A549 (cell line): ENCODE results near the gene BBS4. TPM values are rescaled to one million over a fixed set of nuclear protein-coding genes. Genes with fewer than 3 reads are reported as not detected.

ENCODE experiments used
- ATAC-seq, 2 experiments: fragments of 200-7000 bp in 1 of 2; fragments of >200 bp in 1 of 2; cut with Nextera tagmentation in 1 of 2; cut with Tn5 transposase in 1 of 2; 3 replicates each; pipeline versions ENCODE4 v1.8.0 to v1.9.1; 2018 to 2020; ENCODE audit warnings: mild to moderate bottlenecking in 1 of 2, moderate library complexity in 1 of 2
- CTCF ChIA-PET: fragments of 300-600 bp; sonication (Branson Sonifier 250); formaldehyde crosslinking; extraction: SDS; loops from one replicate; lab custom pipeline; 2021; ENCODE audit warnings: antibody characterized with exemption, inconsistent platforms; lab: Yijun Ruan, JAX
- POLR2A ChIA-PET: fragments of 350-600 bp; formaldehyde crosslinking; extraction: SDS; loops from one replicate; lab custom pipeline; 2021; ENCODE audit warnings: antibody characterized with exemption, inconsistent platforms; lab: Yijun Ruan, JAX
- DNase-seq, 2 experiments: peaks; one replicate each; pipeline versions ENCODE4 v3.0.0 to v3.0.0-alpha.2; 2011 to 2016; ENCODE audit warnings: low read depth in 1 of 2, low spot score in 1 of 2
- FAIRE-seq: peaks from 2 replicates; lab custom pipeline; 2011; peaks lifted over from hg19 to GRCh38; lab: Jason Lieb, UNC
- H3K27ac ChIP-seq, 2 experiments: fragments of >200 bp; sonication (Bioruptor Twin); formaldehyde crosslinking; 3 replicates each; pipeline ENCODE4 v1.5.1; 2016 to 2017
- H3K4me1 ChIP-seq: fragments of >200 bp; sonication (Bioruptor Twin); formaldehyde crosslinking; 3 replicates; pipeline ENCODE4 v1.6.1; 2016
- H3K4me2 ChIP-seq: fragments of >200 bp; sonication (Bioruptor Twin); formaldehyde crosslinking; 3 replicates; pipeline ENCODE4 v1.6.1; 2016
- H3K4me3 ChIP-seq: fragments of >200 bp; sonication (Bioruptor Twin); formaldehyde crosslinking; 3 replicates; pipeline ENCODE4 v1.5.1; 2016
- H3K9me3 ChIP-seq: fragments of >200 bp; sonication (Bioruptor Twin); formaldehyde crosslinking; 3 replicates; pipeline ENCODE4 v1.6.1; 2016
- BCL3 ChIP-seq: fragments of >200 bp; sonication (Bioruptor Twin); formaldehyde crosslinking; IDR thresholded peaks from 3 replicates; pipeline ENCODE4 v1.6.1; 2016
- CBX8 ChIP-seq: fragments of 200-600 bp; sonication (generic); IDR thresholded peaks from 2 replicates; pipeline ENCODE4 v1.6.1; 2016
- CEBPB ChIP-seq, 2 experiments: fragments of >200 bp in 1 of 2; sonication (Bioruptor Twin) in 1 of 2; formaldehyde crosslinking in 1 of 2; IDR thresholded peaks; 2 replicates each; pipeline ENCODE4 v1.6.1; 2012 to 2016
- CHD4 ChIP-seq: fragments of 200-600 bp; sonication (generic); IDR thresholded peaks from 2 replicates; pipeline ENCODE4 v1.6.1; 2016; ENCODE audit warnings: antibody characterized with exemption, mild to moderate bottlenecking, borderline replicate concordance
- EHF ChIP-seq: fragments of 250-450 bp; sonication (Bioruptor Pico); IDR thresholded peaks from 2 replicates; pipeline ENCODE4 v1.5.0; 2020; ENCODE audit warnings: mild to moderate bottlenecking
- ESRRA ChIP-seq: fragments of 150-350 bp; IDR thresholded peaks from 2 replicates; pipeline ENCODE4 v1.6.1; 2014; ENCODE audit warnings: mild to moderate bottlenecking, low read length, borderline replicate concordance
- FOSB ChIP-seq: fragments of 250-450 bp; sonication (Bioruptor Pico); IDR thresholded peaks from 2 replicates; pipeline ENCODE4 v1.5.0; 2020; ENCODE audit warnings: mild to moderate bottlenecking, moderate library complexity
- FOSL2 ChIP-seq, 2 experiments: fragments of 450-650 bp in 1 of 2; fragments of >200 bp in 1 of 2; sonication (Bioruptor Twin) in 1 of 2; formaldehyde crosslinking; IDR thresholded peaks; 2 replicates each; pipeline versions ENCODE4 v1.5.0 to v1.6.1; 2016 to 2020; ENCODE audit warnings: mild to moderate bottlenecking in 1 of 2, moderate library complexity in 1 of 2
- HDAC2 ChIP-seq: fragments of 200-600 bp; sonication (generic); IDR thresholded peaks from 2 replicates; pipeline ENCODE4 v1.6.1; 2016
- HOXA7 ChIP-seq: fragments of 250-450 bp; sonication (Bioruptor Pico); IDR thresholded peaks from 2 replicates; pipeline ENCODE4 v1.5.0; 2020; ENCODE audit warnings: mild to moderate bottlenecking, moderate library complexity
- HOXB5 ChIP-seq: fragments of 250-450 bp; sonication (Bioruptor Pico); IDR thresholded peaks from 2 replicates; pipeline ENCODE4 v1.5.0; 2020; ENCODE audit warnings: mild to moderate bottlenecking, moderate library complexity
- MAX ChIP-seq: IDR thresholded peaks from 2 replicates; pipeline ENCODE4 v1.6.1; 2012
- MAZ ChIP-seq: fragments of 150-350 bp; IDR thresholded peaks from 2 replicates; pipeline ENCODE4 v1.6.1; 2014; ENCODE audit warnings: antibody characterized with exemption, low read depth, low read length, borderline replicate concordance
- MYC ChIP-seq: IDR thresholded peaks from 2 replicates; pipeline ENCODE4 v1.6.1; 2012; ENCODE audit warnings: mild to moderate bottlenecking, inconsistent platforms, low read length, improper control_type of control experiment, borderline replicate concordance
- NPAS2 ChIP-seq: fragments of 250-450 bp; sonication (Bioruptor Pico); IDR thresholded peaks from 2 replicates; pipeline ENCODE4 v1.8.0; 2022; ENCODE audit warnings: mild to moderate bottlenecking, moderate library complexity, borderline replicate concordance
- NR3C1 ChIP-seq: fragments of >200 bp; sonication (Bioruptor Twin); formaldehyde crosslinking; IDR thresholded peaks from 3 replicates; pipeline ENCODE4 v1.6.1; 2017
- PHF8 ChIP-seq: fragments of 200-600 bp; sonication (generic); IDR thresholded peaks from 2 replicates; pipeline ENCODE4 v1.6.1; 2016; ENCODE audit warnings: low read depth, mild to moderate bottlenecking, antibody characterized with exemption, moderate library complexity, borderline replicate concordance
- POLR2AphosphoS2 ChIP-seq: conservative IDR thresholded peaks from 2 replicates; pipeline ENCODE4 v1.6.1; 2012; ENCODE audit warnings: low read length, improper control_type of control experiment, inconsistent platforms
- SREBF2 ChIP-seq: fragments of 450-650 bp; IDR thresholded peaks from 2 replicates; pipeline ENCODE4 v1.6.1; 2014; ENCODE audit warnings: mild to moderate bottlenecking, moderate library complexity
- TFCP2L1 ChIP-seq: fragments of 250-450 bp; sonication (Bioruptor Pico); IDR thresholded peaks from 2 replicates; pipeline ENCODE4 v1.5.0; 2021; ENCODE audit warnings: mild to moderate bottlenecking
- TP53 ChIP-seq: fragments of 250-450 bp; sonication (Bioruptor Pico); IDR thresholded peaks from 2 replicates; pipeline ENCODE4 v1.5.0; 2021; ENCODE audit warnings: mild to moderate bottlenecking, moderate library complexity
- USF2 ChIP-seq: fragments of 450-650 bp; IDR thresholded peaks from 2 replicates; pipeline ENCODE4 v1.6.1; 2014; ENCODE audit warnings: antibody characterized with exemption
- ZC3H11A ChIP-seq: fragments of 450-650 bp; IDR thresholded peaks from 2 replicates; pipeline ENCODE4 v1.6.1; 2014; ENCODE audit warnings: antibody characterized with exemption, mild to moderate bottlenecking
- ZSCAN20 ChIP-seq: fragments of 250-450 bp; sonication (Bioruptor Pico); IDR thresholded peaks from 2 replicates; pipeline ENCODE4 v1.8.0; 2022; ENCODE audit warnings: mild to moderate bottlenecking, moderate library complexity
- WGBS: methylation state at CpG from one replicate; pipeline ENCODE4 v1.1.6; 2017; ENCODE audit errors: missing lambda C conversion rate; 5-methylcytosine and 5-hydroxymethylcytosine counted together
- polyA plus RNA-seq, 4 experiments: library from polyadenylated mRNA; depleted of rRNA in 3 of 4; stranded (reverse); fragments of >200 nt; fragmentation: RNase III in 1 of 4; extraction: RNeasy Plus Mini Kit Qiagen cat#74134 plus additional on column Dnase treatment in 1 of 4; gene quantifications; 2 replicates in 3 of 4; 3 replicates in 1 of 4; pipeline ENCODE4 v1.2.3, GENCODE V29; 2011 to 2017
- TF ChIP-seq, protein P1 (sequence below): fragments of 250-450 bp; sonication (Bioruptor Pico); IDR thresholded peaks from 2 replicates; pipeline ENCODE4 v1.5.0; 2020; ENCODE audit warnings: low read depth, mild to moderate bottlenecking, moderate library complexity

The BBS4 gene
- polyA plus RNA-seq, 2 of the 4 experiments (the other 2 are of a cell fraction), result 22.6 to 40.4 TPM

GRCh38 chr15:72785432-72785831, 99.4 kb downstream of the BBS4 start:
- TF ChIP-seq USF2 (no peak), PHF8 (no peak), NPAS2 (CRISPR knock-in tag) (no peak), CHD4 (no peak), ESRRA (no peak), ZC3H11A (no peak), CBX8 (no peak), EHF (no peak), NR3C1 (no peak), TFCP2L1 (no peak), HOXB5 (CRISPR knock-in tag) (no peak), POLR2AphosphoS2 (no peak), BCL3 (no peak), MAZ (no peak)
- ATAC-seq, result no peak
- POLR2A ChIA-PET, result no interaction called here
- Histone ChIP-seq H3K9me3 (no peaks in the 10 kb centered on the region), H3K27ac (no peak overlapping the region), H3K4me2 (no peak overlapping the region), H3K4me3 (no peak overlapping the region), H3K4me1 (peaks cover 16% of the 10 kb centered on the region)
- FAIRE-seq, result no peak
- WGBS, result 85% methylated on average over 4 of the region's 4 CpGs
- CTCF ChIA-PET, result interaction anchor here (1.1 to 3.4 kb wide), 9 partner anchors 9 to 340 kb away, joined by 3 to 27 read pairs (median 3); no protein-coding TSS in a partner anchor
- DNase-seq, result no peak

GRCh38 chr15:72785841-72786240, 99.8 kb downstream of the BBS4 start:
- DNase-seq (no peak), ATAC-seq (no peak), FAIRE-seq (no peak)
- ChIA-PET POLR2A (no interaction called here), CTCF (interaction anchor here (0.5 to 3.4 kb wide), 8 partner anchors 9 to 296 kb away, joined by 3 to 27 read pairs (median 4); partner anchors contain the start of gene NEO1)
- TF ChIP-seq MAX (no peak), HOXA7 (no peak), FOSB (CRISPR knock-in tag) (no peak), HDAC2 (no peak), POLR2AphosphoS2 (no peak), SREBF2 (no peak), CEBPB (IDR thresholded peaks at IDR 0.05) (no peak), FOSL2 (IDR thresholded peaks at IDR 0.05) (no peak), FOSL2 (CRISPR knock-in tag; IDR thresholded peaks at IDR 0.05) (no peak), ZSCAN20 (CRISPR knock-in tag) (no peak), TP53 (CRISPR knock-in tag) (no peak), MYC (no peak)
- TF ChIP-seq, protein P1, sequence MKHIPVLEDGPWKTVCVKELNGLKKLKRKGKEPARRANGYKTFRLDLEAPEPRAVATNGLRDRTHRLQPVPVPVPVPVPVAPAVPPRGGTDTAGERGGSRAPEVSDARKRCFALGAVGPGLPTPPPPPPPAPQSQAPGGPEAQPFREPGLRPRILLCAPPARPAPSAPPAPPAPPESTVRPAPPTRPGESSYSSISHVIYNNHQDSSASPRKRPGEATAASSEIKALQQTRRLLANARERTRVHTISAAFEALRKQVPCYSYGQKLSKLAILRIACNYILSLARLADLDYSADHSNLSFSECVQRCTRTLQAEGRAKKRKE (CRISPR knock-in tag), result no peak
- Histone ChIP-seq H3K27ac (no peak overlapping the region), H3K4me2 (no peak overlapping the region), H3K4me1 (peaks cover 16% of the 10 kb centered on the region), H3K4me3 (no peak overlapping the region), H3K9me3 (no peaks in the 10 kb centered on the region)
- WGBS, result 71% methylated on average over 2 of the region's 2 CpGs
